OCI-LY3 (cell line): ENCODE results near the gene C1RL.

Experiments used
- EZH2phosphoT487 ChIP-seq: fragments of 200-600 bp; shearing (Covaris generic); IDR thresholded peaks from 2 replicates; pipeline ENCODE4 v1.6.1; 2018; ENCODE audit warnings: antibody characterized with exemption, mixed run types, low read depth
- TF ChIP-seq, protein P1 (sequence below): fragments of 200-600, 300-600 bp; sonication (generic); IDR thresholded peaks from 2 replicates; pipeline ENCODE4 v1.5.1; 2014; ENCODE audit warnings: antibody characterized with exemption, low read length, low read depth

DNA sequence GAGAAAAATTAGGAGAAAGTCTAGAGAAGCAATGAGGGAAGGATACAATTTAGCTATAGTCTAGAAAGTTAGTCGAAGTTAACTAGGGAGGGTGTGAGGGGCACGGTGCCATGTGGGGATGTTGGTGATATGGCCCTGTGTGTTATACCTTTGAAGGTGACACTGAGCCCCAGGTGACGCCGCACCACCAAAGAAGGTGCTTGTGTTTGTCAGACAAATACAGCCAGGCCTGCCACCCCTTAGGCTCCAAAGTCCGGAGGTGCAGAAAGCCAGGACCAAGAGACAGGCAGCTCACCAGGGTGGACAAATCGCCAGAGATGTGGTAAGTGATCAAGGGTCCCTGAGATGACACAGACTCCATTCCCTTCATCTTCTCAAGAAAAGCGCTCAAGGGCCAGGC, 47.4 kb downstream of the C1RL start:
- TF ChIP-seq, protein P1, sequence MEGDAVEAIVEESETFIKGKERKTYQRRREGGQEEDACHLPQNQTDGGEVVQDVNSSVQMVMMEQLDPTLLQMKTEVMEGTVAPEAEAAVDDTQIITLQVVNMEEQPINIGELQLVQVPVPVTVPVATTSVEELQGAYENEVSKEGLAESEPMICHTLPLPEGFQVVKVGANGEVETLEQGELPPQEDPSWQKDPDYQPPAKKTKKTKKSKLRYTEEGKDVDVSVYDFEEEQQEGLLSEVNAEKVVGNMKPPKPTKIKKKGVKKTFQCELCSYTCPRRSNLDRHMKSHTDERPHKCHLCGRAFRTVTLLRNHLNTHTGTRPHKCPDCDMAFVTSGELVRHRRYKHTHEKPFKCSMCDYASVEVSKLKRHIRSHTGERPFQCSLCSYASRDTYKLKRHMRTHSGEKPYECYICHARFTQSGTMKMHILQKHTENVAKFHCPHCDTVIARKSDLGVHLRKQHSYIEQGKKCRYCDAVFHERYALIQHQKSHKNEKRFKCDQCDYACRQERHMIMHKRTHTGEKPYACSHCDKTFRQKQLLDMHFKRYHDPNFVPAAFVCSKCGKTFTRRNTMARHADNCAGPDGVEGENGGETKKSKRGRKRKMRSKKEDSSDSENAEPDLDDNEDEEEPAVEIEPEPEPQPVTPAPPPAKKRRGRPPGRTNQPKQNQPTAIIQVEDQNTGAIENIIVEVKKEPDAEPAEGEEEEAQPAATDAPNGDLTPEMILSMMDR: no peak
- TF ChIP-seq EZH2phosphoT487: no peak
